Fibroblast of lung (primary cell): Measurements from ENCODE around the gene ARHGEF39.

Experiments
- EZH2 ChIP-seq: IDR thresholded peaks from 2 replicates; pipeline ENCODE4 v1.5.1; 2012; ENCODE audit warnings: low read length, control low read depth, mild to moderate bottlenecking; ENCODE audit errors: missing control alignments
- TF ChIP-seq, protein P1 (sequence below), 2 donors: IDR thresholded peaks in 1 of 2; conservative IDR thresholded peaks in 1 of 2; 1 replicate in 1 of 2; 2 replicates in 1 of 2; pipeline ENCODE4 v1.5.1; 2011 to 2012; ENCODE audit warnings: low read length in 2 of 2, control low read depth in 1 of 2, inconsistent platforms in 1 of 2, low read depth in 1 of 2, mild to moderate bottlenecking in 1 of 2

DNA sequence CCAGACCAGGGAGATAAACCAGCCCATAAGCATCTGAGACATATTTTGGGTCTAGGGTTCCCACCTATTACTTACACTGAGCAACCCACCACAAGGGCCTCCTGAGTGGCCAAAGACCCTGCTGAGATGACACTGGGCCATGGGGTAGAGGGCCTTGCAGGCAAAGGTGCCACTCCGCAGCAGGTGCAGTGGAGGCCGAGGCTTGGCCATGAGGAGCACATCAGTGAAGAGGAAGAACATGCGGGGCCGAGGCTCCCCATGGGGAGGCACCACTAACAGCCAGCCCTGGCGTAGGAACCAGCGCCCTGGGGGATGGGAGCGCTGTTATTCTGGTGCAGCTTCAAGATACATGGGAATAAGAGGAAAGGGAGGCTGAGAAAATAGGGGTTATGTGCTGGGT is 2.6 kb downstream of the ARHGEF39 start:
- TF ChIP-seq, protein P1, sequence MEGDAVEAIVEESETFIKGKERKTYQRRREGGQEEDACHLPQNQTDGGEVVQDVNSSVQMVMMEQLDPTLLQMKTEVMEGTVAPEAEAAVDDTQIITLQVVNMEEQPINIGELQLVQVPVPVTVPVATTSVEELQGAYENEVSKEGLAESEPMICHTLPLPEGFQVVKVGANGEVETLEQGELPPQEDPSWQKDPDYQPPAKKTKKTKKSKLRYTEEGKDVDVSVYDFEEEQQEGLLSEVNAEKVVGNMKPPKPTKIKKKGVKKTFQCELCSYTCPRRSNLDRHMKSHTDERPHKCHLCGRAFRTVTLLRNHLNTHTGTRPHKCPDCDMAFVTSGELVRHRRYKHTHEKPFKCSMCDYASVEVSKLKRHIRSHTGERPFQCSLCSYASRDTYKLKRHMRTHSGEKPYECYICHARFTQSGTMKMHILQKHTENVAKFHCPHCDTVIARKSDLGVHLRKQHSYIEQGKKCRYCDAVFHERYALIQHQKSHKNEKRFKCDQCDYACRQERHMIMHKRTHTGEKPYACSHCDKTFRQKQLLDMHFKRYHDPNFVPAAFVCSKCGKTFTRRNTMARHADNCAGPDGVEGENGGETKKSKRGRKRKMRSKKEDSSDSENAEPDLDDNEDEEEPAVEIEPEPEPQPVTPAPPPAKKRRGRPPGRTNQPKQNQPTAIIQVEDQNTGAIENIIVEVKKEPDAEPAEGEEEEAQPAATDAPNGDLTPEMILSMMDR (conservative IDR thresholded peaks at IDR 0.05 in 1 of 2, IDR thresholded peaks at IDR 0.05 in 1 of 2; ENCODE audit: low read depth in 1 of 2, low read length in 2 of 2): no peak
- TF ChIP-seq EZH2: no peak
